22Rv1 (cell line): ENCODE measurements around the gene CFAP97D1.
"Not testable (repeated sequence)": the region's sequence is repeated elsewhere in the genome, so short reads cannot be mapped to it uniquely, and the experiment has no call there.

Experiments used
- H3K27ac ChIP-seq: fragments of 450-650 bp; 2 replicates; pipeline ENCODE4 v1.5.1; 2017
- ZFX ChIP-seq: fragments of 450-650 bp; IDR thresholded peaks from 2 replicates; pipeline ENCODE4 v1.6.1; 2017; ENCODE audit warnings: antibody characterized with exemption, borderline replicate concordance
- TF ChIP-seq, protein P1 (sequence below): fragments of 450-650 bp; IDR thresholded peaks from 2 replicates; pipeline ENCODE4 v1.5.1; 2017; ENCODE audit warnings: mild to moderate bottlenecking

Gene CFAP97D1

DNA sequence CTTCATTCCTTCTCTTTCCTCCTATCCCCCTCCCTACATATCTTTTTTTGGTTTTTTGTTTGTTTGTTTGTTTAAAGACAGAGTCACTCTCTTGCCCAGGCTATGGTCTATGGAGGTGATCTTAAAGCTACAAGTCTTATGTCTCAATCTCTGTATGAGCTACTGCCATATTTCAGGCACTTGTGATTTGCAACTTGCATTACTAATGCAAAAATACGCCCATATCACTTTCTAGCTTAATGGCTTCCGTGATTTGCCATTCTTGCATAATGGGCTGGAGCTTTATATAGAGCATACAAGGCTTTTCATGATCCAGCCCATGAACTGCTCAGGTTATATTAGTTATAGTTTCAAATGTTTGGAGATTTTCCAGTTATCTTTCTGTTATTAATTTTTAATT lies 7.5 kb downstream of the CFAP97D1 start:
- no peak for TF ChIP-seq ZFX
- TF ChIP-seq, protein P1, sequence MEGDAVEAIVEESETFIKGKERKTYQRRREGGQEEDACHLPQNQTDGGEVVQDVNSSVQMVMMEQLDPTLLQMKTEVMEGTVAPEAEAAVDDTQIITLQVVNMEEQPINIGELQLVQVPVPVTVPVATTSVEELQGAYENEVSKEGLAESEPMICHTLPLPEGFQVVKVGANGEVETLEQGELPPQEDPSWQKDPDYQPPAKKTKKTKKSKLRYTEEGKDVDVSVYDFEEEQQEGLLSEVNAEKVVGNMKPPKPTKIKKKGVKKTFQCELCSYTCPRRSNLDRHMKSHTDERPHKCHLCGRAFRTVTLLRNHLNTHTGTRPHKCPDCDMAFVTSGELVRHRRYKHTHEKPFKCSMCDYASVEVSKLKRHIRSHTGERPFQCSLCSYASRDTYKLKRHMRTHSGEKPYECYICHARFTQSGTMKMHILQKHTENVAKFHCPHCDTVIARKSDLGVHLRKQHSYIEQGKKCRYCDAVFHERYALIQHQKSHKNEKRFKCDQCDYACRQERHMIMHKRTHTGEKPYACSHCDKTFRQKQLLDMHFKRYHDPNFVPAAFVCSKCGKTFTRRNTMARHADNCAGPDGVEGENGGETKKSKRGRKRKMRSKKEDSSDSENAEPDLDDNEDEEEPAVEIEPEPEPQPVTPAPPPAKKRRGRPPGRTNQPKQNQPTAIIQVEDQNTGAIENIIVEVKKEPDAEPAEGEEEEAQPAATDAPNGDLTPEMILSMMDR = no peak
- no peak overlapping the region for H3K27ac ChIP-seq

GRCh38 chr17:43788540-43788939 lies 8.3 kb downstream of the CFAP97D1 start:
- TF ChIP-seq ZFX = no peak
- TF ChIP-seq, protein P1 = no peak
- H3K27ac ChIP-seq = no peak overlapping the region

DNA sequence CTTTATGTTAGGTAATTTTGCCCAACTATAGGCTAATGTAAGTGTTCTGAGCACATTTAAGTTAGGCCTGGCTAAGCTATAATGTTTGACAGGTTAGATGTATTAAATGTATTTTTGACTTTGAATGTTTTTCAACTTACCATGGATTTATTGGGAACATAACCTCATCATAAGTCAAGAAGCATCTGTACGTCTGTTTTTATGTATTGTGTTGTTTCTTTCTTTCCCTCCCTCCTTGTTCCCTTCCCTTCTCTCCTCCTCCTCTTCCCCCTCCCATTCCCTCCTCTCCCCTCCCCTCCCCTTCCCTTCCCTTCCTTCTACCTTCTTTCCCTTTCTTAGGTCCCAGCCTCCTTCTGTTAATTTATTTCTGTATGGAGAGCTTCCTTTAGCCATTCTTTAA lies 9.2 kb downstream of the CFAP97D1 start:
- TF ChIP-seq, protein P1 = no peak
- TF ChIP-seq ZFX = no peak
- no peak overlapping the region for H3K27ac ChIP-seq

DNA sequence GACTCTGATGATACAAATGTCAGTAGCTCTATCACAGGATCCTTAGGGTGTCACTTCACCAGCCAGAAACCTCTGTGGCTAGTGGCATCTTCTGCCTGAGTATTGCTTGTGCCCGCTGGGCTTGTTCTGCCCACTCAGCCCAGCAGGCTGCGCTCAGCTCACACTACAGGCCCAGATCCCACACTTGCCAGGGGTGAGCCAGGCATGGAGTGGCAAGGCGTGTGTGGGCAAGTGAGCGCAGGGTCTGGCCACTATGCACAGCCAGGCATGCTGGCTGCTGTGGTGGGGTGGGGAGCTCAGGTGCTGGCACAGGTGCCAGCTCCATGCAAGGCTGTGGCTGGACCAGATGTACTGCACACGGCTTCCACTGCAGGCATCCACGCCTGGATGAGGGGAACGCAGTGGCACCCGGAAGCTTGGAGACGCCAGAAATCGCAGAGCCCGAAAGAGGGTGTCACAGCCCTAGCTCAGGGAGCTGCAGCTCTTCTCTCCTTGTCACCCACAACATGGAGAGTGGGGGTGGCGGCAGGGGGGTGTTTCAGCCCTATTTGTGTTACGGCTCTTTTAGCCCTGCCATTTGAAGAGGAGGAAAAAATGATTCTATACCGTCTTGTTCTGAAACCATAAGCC lies 10.2 kb downstream of the CFAP97D1 start:
- H3K27ac ChIP-seq = no peak overlapping the region
- TF ChIP-seq ZFX = no peak
- TF ChIP-seq, protein P1 = 0 out of 2 replicates have a peak, but pooled peaks have one; percentile 12

DNA sequence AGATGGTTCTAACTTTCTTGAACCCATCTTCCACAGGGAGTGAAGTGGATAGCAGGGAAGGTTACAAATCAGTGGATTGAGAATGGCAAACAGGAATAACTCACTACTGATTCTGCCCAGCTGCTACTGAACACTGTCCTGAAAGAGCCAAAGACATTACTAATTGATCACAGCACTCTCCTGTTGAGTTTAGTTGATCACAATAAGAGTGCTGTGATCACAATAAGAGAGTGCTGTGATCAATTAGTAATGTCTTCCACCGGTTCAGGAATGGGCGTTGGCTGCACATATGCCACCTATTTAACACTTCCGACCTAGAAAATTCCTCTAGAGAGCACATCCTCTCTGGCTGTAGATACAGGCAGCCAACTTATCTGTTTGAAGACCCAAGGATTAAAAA lies 11.4 kb downstream of the CFAP97D1 start:
- TF ChIP-seq ZFX = no peak
- TF ChIP-seq, protein P1 = no peak
- peak overlapping the region; percentile 7 for H3K27ac ChIP-seq

DNA sequence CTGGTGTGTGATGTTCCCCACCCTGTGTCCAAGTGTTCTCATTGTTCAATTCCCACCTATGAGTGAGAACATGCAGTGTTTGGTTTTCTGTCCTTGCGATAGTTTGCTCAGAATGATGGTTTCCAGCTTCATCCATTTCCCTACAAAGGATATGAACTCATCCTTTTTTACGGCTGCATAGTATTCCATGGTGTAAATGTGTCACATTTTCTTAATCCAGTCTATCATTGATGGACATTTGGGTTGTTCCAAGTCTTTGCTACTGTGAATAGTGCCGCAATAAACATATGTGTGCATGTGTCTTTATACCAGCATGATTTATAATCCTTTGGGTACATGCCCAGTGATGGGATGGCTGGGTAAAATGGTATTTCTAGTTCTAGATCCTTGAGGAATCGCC lies 12.4 kb downstream of the CFAP97D1 start:
- not testable (repeated sequence) for H3K27ac ChIP-seq

DNA sequence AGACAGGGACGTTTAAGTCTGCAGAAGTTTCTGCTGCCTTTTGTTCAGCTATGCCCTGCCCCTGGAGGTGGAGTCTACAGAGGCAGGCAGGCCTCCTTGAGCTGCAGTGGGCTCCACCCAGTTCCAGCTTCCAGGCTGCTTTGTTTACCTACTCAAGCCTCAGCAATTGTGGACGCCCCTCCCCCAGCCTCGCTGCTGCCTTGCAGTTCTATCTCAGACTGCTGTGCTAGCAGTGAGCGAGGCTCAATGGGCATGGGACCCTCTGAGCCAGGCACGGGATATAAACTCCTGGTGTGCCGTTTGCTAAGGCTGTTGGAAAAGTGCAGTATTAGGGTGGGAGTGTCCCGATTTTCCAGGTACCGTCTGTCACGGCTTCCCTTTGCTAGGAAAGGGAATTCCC lies 17.8 kb downstream of the CFAP97D1 start:
- H3K27ac ChIP-seq = not testable (repeated sequence)

GRCh38 chr17:43799047-43799446 lies 18.8 kb downstream of the CFAP97D1 start:
- TF ChIP-seq, protein P1 = no peak
- no peak for TF ChIP-seq ZFX
- no peak overlapping the region for H3K27ac ChIP-seq
